Gastroesophageal sphincter (tissue), 3 donors: Measurements from ENCODE around the gene RWDD4.

Source experiments
- POLR2A ChIP-seq, 2 donors: fragments of 450-650 bp; IDR thresholded peaks; one replicate each; pipeline ENCODE4 v1.6.1; 2017; ENCODE audit warnings: antibody characterized with exemption in 2 of 2, mild to moderate bottlenecking in 2 of 2, moderate library complexity in 1 of 2
- POLR2AphosphoS5 ChIP-seq: sonication (generic); formaldehyde crosslinking; IDR thresholded peaks from one replicate; pipeline ENCODE4 v1.6.1; 2017; ENCODE audit warnings: antibody characterized with exemption
- TF ChIP-seq, protein P1 (sequence below), 4 experiments: fragments of 200-600 bp in 2 of 4; fragments of 450-650 bp in 2 of 4; sonication (generic) in 1 of 4; IDR thresholded peaks; one replicate each; pipeline ENCODE4 v1.5.1; 2017 to 2019; ENCODE audit warnings: antibody characterized with exemption in 4 of 4, mild to moderate bottlenecking in 2 of 4, moderate library complexity in 2 of 4

GRCh38 chr4:183620421-183620820 is 38.6 kb downstream of the RWDD4 start:
- TF ChIP-seq, protein P1, sequence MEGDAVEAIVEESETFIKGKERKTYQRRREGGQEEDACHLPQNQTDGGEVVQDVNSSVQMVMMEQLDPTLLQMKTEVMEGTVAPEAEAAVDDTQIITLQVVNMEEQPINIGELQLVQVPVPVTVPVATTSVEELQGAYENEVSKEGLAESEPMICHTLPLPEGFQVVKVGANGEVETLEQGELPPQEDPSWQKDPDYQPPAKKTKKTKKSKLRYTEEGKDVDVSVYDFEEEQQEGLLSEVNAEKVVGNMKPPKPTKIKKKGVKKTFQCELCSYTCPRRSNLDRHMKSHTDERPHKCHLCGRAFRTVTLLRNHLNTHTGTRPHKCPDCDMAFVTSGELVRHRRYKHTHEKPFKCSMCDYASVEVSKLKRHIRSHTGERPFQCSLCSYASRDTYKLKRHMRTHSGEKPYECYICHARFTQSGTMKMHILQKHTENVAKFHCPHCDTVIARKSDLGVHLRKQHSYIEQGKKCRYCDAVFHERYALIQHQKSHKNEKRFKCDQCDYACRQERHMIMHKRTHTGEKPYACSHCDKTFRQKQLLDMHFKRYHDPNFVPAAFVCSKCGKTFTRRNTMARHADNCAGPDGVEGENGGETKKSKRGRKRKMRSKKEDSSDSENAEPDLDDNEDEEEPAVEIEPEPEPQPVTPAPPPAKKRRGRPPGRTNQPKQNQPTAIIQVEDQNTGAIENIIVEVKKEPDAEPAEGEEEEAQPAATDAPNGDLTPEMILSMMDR (IDR thresholded peaks at IDR 0.05) = no peak
- TF ChIP-seq POLR2A (IDR thresholded peaks at IDR 0.05) (no peak), POLR2AphosphoS5 (no peak)
